HepG2 (cell line): ENCODE measurements around the gene AUTS2. TPM values are rescaled to one million over a fixed set of nuclear protein-coding genes. Genes with fewer than 3 reads are reported as not detected.

ENCODE experiments used
- ATAC-seq: fragments of 200-7000 bp; cut with Tn5 transposase; 3 replicates; pipeline ENCODE4 v1.9.1; 2020; ENCODE audit warnings: mild to moderate bottlenecking, moderate library complexity
- BruUV-seq: library from RNA; stranded (reverse); fragments of 400-500 nt; replicated peaks from 2 replicates; lab custom pipeline; 2021; lab: Mats Ljungman, UMichigan
- CTCF ChIA-PET: fragments of 300-600 bp; formaldehyde crosslinking; extraction: SDS; loops from one replicate; lab custom pipeline; 2021; ENCODE audit warnings: low total read pairs, inconsistent platforms, low intra/inter-chr PET ratio; lab: Yijun Ruan, JAX
- POLR2A ChIA-PET: fragments of 350-600 bp; sonication (Branson Sonifier 250); formaldehyde crosslinking; loops from one replicate; lab custom pipeline; 2020; ENCODE audit warnings: antibody characterized with exemption, inconsistent platforms; lab: Yijun Ruan, JAX
- DNase-seq: peaks from one replicate; pipeline ENCODE4 v3.0.0-alpha.2; 2015; ENCODE audit warnings: low spot score
- FAIRE-seq: peaks from 3 replicates; lab custom pipeline; 2011; peaks lifted over from hg19 to GRCh38; lab: Jason Lieb, UNC
- H2AFZ ChIP-seq: one replicate; pipeline ENCODE4 v1.6.1; 2011; ENCODE audit warnings: low read length, inconsistent platforms
- H3K27ac ChIP-seq: fragments of 300-600 bp; 3 replicates; pipeline ENCODE4 v1.8.0; 2011; ENCODE audit warnings: mixed run types, mild to moderate bottlenecking, mixed read lengths, low read length, inconsistent platforms; ENCODE audit not compliant: insufficient read depth; ENCODE audit errors: extremely low read length
- H3K27me3 ChIP-seq, 2 experiments: fragments of 200-600 bp in 1 of 2; 2 replicates in 1 of 2; 3 replicates in 1 of 2; pipeline versions ENCODE4 v1.6.0 to v1.8.0; 2011; ENCODE audit warnings: low read length in 2 of 2, mild to moderate bottlenecking in 2 of 2, moderate library complexity in 2 of 2, inconsistent platforms in 1 of 2; ENCODE audit not compliant: insufficient read depth in 2 of 2, control insufficient read depth in 1 of 2
- H3K36me3 ChIP-seq, 2 experiments: fragments of 200-600 bp in 1 of 2; replicated peaks in 1 of 2; 2 replicates in 1 of 2; 3 replicates in 1 of 2; pipeline versions ENCODE4 v1.5.1 to v1.8.0; 2011; ENCODE audit warnings: low read length in 2 of 2, inconsistent platforms in 1 of 2; ENCODE audit not compliant: insufficient read depth in 2 of 2, control insufficient read depth in 1 of 2
- H3K4me1 ChIP-seq: 2 replicates; pipeline ENCODE4 v1.5.1; 2012; ENCODE audit warnings: low read length, inconsistent platforms; ENCODE audit not compliant: insufficient read depth
- H3K4me2 ChIP-seq: 2 replicates; pipeline ENCODE4 v1.6.0; 2011; ENCODE audit warnings: low read depth, low read length, inconsistent platforms
- H3K4me3 ChIP-seq, 3 experiments: fragments of 200-600 bp in 1 of 3; sonication (generic), shearing (Covaris generic) in 1 of 3; replicated peaks in 1 of 3; 2 replicates each; pipeline ENCODE4 v1.5.1; 2011 to 2016; ENCODE audit warnings: low read length in 3 of 3, inconsistent platforms in 2 of 3, low read depth in 2 of 3, mild to moderate bottlenecking in 2 of 3, control low read depth in 1 of 3, mixed read lengths in 1 of 3; ENCODE audit not compliant: insufficient read depth in 1 of 3
- H3K79me2 ChIP-seq: one replicate; pipeline ENCODE4 v1.6.1; 2011; ENCODE audit warnings: low read length, inconsistent platforms; ENCODE audit not compliant: insufficient read depth
- H3K9ac ChIP-seq: 2 replicates; pipeline ENCODE4 v1.6.0; 2011; ENCODE audit warnings: mild to moderate bottlenecking, low read depth, low read length, inconsistent platforms; ENCODE audit not compliant: insufficient read depth
- H3K9me3 ChIP-seq: 2 replicates; pipeline ENCODE4 v1.5.1; 2012; ENCODE audit warnings: mild to moderate bottlenecking, low read length
- H4K20me1 ChIP-seq: 2 replicates; pipeline ENCODE4 v1.6.0; 2011; ENCODE audit warnings: inconsistent platforms, mild to moderate bottlenecking, low read length, moderate library complexity; ENCODE audit not compliant: insufficient read depth
- BATF2 ChIP-seq: sonication (generic); formaldehyde crosslinking; IDR thresholded peaks from 2 replicates; pipeline ENCODE4 v1.8.0; 2022; ENCODE audit warnings: mild to moderate bottlenecking, missing genetic modification reagents, moderate library complexity
- CENPBD1 ChIP-seq: sonication (generic); formaldehyde crosslinking; IDR thresholded peaks from 2 replicates; pipeline ENCODE4 v1.8.0; 2022; ENCODE audit warnings: missing genetic modification reagents, low read depth, mild to moderate bottlenecking, borderline replicate concordance
- HOXA5 ChIP-seq: sonication (generic); formaldehyde crosslinking; IDR thresholded peaks from 2 replicates; pipeline ENCODE4 v1.4.0; 2020; ENCODE audit warnings: missing genetic modification reagents
- KMT2A ChIP-seq: sonication (generic); formaldehyde crosslinking; IDR thresholded peaks from 2 replicates; pipeline ENCODE4 v1.4.0; 2020; ENCODE audit warnings: missing genetic modification reagents
- NAIF1 ChIP-seq: sonication (generic); formaldehyde crosslinking; IDR thresholded peaks from 2 replicates; pipeline ENCODE4 v1.5.0; 2020; ENCODE audit warnings: mild to moderate bottlenecking, missing genetic modification reagents, borderline replicate concordance
- SYNCRIP ChIP-seq: fragments of 200-400 bp; formaldehyde crosslinking; IDR thresholded peaks from 2 replicates; pipeline ENCODE4 v1.6.1; 2018; ENCODE audit warnings: mild to moderate bottlenecking, low read depth, low read length; ENCODE audit not compliant: insufficient read depth
- TP53 ChIP-seq: sonication (generic); formaldehyde crosslinking; conservative IDR thresholded peaks from 2 replicates; pipeline ENCODE4 v1.4.0; 2020; ENCODE audit warnings: missing genetic modification reagents
- YY1 ChIP-seq: IDR thresholded peaks from 2 replicates; pipeline ENCODE4 v1.6.1; 2011; ENCODE audit warnings: low read length, low read depth, moderate library complexity, mild to moderate bottlenecking; ENCODE audit not compliant: insufficient read depth, insufficient replicate concordance
- ZBTB25 ChIP-seq: IDR thresholded peaks from 2 replicates; pipeline ENCODE4 v1.6.1; 2018; ENCODE audit warnings: missing genetic modification reagents
- ZFAT ChIP-seq: sonication (generic); formaldehyde crosslinking; conservative IDR thresholded peaks from 2 replicates; pipeline ENCODE4 v1.8.1; 2023; ENCODE audit warnings: missing genetic modification reagents, inconsistent platforms
- ZFP36L2 ChIP-seq: sonication (generic); formaldehyde crosslinking; IDR thresholded peaks from 2 replicates; pipeline ENCODE4 v1.4.0; 2020; ENCODE audit warnings: missing genetic modification reagents
- ZNF20 ChIP-seq: sonication (generic); formaldehyde crosslinking; IDR thresholded peaks from 2 replicates; pipeline ENCODE4 v1.4.0; 2020; ENCODE audit warnings: mild to moderate bottlenecking, moderate library complexity, missing genetic modification reagents
- ZNF430 ChIP-seq: sonication (generic); formaldehyde crosslinking; IDR thresholded peaks from 2 replicates; pipeline ENCODE4 v1.9.0; 2021; ENCODE audit warnings: mild to moderate bottlenecking, missing genetic modification reagents
- WGBS: methylation state at CpG from one replicate; pipeline ENCODE4 v1.1.6; 2017; ENCODE audit warnings: low lambda C conversion rate; 5-methylcytosine and 5-hydroxymethylcytosine counted together
- in situ Hi-C: cut with HindIII; loops from 2 replicates; pipeline ENCODE4 v1.10.0; 2017; ENCODE audit warnings: low pct_unique_long_range_greater_than_20kb; ENCODE audit not compliant: extremely low pct_ligation_motif_present
- intact Hi-C: fragments of 100-400 bp; cut with micrococcal nuclease; formaldehyde crosslinking; loops from one replicate; pipeline ENCODE4 v1.10.0; 2022; ENCODE audit not compliant: unreplicated experiment
- polyA plus RNA-seq, 8 experiments: library from polyadenylated mRNA; depleted of rRNA in 3 of 8; stranded (reverse) in 7 of 8; unstranded in 1 of 8; fragments of >200 nt; fragmentation: Illumina TruSeq in 4 of 8; extraction: Trizol in 4 of 8; gene quantifications; 2 replicates each; pipeline versions ENCODE4 v1.2.1 to v1.2.3, GENCODE V29; 2011 to 2016; ENCODE audit warnings: low read depth in 4 of 8, missing spikeins in 1 of 8, mixed read lengths in 1 of 8; ENCODE audit not compliant: insufficient read depth in 1 of 8
- total RNA-seq, 5 experiments: library from RNA; depleted of rRNA; stranded (reverse); fragments of >200 nt; fragmentation: Illumina TruSeq; extraction: Trizol; gene quantifications; 2 replicates each; pipeline ENCODE4 v1.2.3, GENCODE V29; 2016; ENCODE audit warnings: low read depth in 1 of 5
- TF ChIP-seq, protein P1 (sequence below): sonication (generic); formaldehyde crosslinking; IDR thresholded peaks from 2 replicates; pipeline ENCODE4 v1.4.0; 2020; ENCODE audit warnings: missing genetic modification reagents
- TF ChIP-seq, protein P2 (sequence below): sonication (generic); formaldehyde crosslinking; conservative IDR thresholded peaks from 2 replicates; pipeline ENCODE4 v1.5.0; 2020; ENCODE audit warnings: missing genetic modification reagents

The AUTS2 gene
- total and polyA plus RNA-seq, 2 of the 13 experiments (the other 11 are each of a cell fraction or from before 2014, with no cell fraction given): 0.38 TPM; not detected in 1

DNA sequence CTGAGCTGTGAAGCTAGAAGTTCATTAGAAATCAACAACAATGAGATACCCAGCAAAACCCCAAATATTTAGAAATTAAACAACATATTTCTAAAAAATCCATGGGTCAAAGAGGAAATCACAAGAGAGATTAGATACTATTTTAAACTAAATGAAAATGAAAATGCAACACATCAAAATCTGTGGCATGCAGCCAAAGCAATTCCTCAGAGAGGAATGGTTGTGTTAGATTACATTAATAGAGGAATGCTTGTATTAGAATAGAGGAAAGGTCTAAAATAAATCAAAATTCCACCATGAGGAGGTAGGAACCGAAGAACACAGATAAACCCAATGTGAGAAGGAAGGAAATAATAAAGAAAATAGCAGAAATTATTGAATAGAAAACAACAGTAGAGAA is 891.5 kb downstream of the AUTS2 start:
- Histone ChIP-seq H3K27ac (no peak overlapping the region), H3K36me3 (no peaks in the 10 kb centered on the region)
- FAIRE-seq (no peak), ATAC-seq (no peak)
- in situ Hi-C loops (no loop called here), intact Hi-C loops (no loop called here)
- no TSS peak for BruUV-seq
- TF ChIP-seq KMT2A: no peak
- TF ChIP-seq SYNCRIP: no peak
- TF ChIP-seq ZBTB25 (CRISPR knock-in tag): no peak
- TF ChIP-seq TP53: no peak
- no peak for TF ChIP-seq YY1
- no peak for TF ChIP-seq ZFAT (CRISPR knock-in tag)
- TF ChIP-seq, protein P1, sequence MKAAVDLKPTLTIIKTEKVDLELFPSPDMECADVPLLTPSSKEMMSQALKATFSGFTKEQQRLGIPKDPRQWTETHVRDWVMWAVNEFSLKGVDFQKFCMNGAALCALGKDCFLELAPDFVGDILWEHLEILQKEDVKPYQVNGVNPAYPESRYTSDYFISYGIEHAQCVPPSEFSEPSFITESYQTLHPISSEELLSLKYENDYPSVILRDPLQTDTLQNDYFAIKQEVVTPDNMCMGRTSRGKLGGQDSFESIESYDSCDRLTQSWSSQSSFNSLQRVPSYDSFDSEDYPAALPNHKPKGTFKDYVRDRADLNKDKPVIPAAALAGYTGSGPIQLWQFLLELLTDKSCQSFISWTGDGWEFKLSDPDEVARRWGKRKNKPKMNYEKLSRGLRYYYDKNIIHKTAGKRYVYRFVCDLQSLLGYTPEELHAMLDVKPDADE (CRISPR knock-in tag): no peak
- TF ChIP-seq ZFP36L2 (CRISPR knock-in tag): no peak
- TF ChIP-seq, protein P2, sequence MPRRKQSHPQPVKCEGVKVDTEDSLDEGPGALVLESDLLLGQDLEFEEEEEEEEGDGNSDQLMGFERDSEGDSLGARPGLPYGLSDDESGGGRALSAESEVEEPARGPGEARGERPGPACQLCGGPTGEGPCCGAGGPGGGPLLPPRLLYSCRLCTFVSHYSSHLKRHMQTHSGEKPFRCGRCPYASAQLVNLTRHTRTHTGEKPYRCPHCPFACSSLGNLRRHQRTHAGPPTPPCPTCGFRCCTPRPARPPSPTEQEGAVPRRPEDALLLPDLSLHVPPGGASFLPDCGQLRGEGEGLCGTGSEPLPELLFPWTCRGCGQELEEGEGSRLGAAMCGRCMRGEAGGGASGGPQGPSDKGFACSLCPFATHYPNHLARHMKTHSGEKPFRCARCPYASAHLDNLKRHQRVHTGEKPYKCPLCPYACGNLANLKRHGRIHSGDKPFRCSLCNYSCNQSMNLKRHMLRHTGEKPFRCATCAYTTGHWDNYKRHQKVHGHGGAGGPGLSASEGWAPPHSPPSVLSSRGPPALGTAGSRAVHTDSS (CRISPR knock-in tag): no peak
- TF ChIP-seq HOXA5 (CRISPR knock-in tag): no peak
- TF ChIP-seq NAIF1: no peak
- no peak for TF ChIP-seq ZNF20
- no peak for TF ChIP-seq BATF2 (CRISPR knock-in tag)
- no peak for TF ChIP-seq ZNF430 (CRISPR knock-in tag)
- no peak for TF ChIP-seq CENPBD1
- TF ChIP-seq, all 625 proteins: peak for 0
- H4K20me1 ChIP-seq: no peaks in the 10 kb centered on the region
- no peak for DNase-seq
- ChIA-PET POLR2A (no interaction called here), CTCF (no interaction called here)
- no peak overlapping the region for H2AFZ ChIP-seq
- H3K9ac ChIP-seq: no peak overlapping the region
- WGBS: 0% methylated on average over 1 of the region's 1 CpG
- H3K4me1 ChIP-seq: no peaks in the 10 kb centered on the region
- H3K79me2 ChIP-seq: no peaks in the 10 kb centered on the region
- no peak overlapping the region for H3K4me2 ChIP-seq
- H3K9me3 ChIP-seq: no peaks in the 10 kb centered on the region
- no peaks in the 10 kb centered on the region for H3K27me3 ChIP-seq
- no peak overlapping the region for H3K4me3 ChIP-seq
